Thyroid gland (tissue), 4 donors: ENCODE results near the gene ROBO2.

Experiments used
- CTCF ChIP-seq, 6 experiments: fragments of 200-600 bp in 3 of 6; fragments of 450-650 bp in 3 of 6; sonication (generic) in 3 of 6; IDR thresholded peaks; one replicate each; pipeline ENCODE4 v1.5.1; 2016 to 2019; ENCODE audit warnings: antibody characterized with exemption in 6 of 6, mild to moderate bottlenecking in 2 of 6, inconsistent platforms in 1 of 6, moderate library complexity in 1 of 6
- POLR2A ChIP-seq, 2 donors: fragments of 450-650 bp; IDR thresholded peaks; one replicate each; pipeline ENCODE4 v1.6.1; 2017; ENCODE audit warnings: antibody characterized with exemption in 2 of 2, mild to moderate bottlenecking in 2 of 2, moderate library complexity in 1 of 2

DNA sequence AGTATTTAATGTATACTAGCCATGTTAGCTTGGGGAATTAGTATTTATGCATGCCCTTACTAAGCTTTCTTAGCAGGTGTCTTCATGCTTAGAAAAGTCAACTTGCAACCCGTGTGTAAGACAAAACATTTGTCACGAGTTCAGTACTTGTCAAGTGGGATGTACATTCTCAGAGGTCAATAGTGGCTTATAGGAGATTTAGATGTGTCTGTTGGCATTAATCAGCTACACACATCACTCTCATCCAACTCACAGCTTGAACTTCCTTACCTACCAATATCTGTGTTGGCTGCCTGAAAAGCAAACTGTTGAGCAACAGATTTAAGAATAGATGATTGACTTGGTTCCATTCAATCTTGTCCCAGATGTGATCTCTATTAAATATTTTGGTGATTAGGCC is 109.5 kb downstream of the ROBO2 start:
- TF ChIP-seq CTCF (IDR thresholded peaks at IDR 0.05) (no peak), POLR2A (IDR thresholded peaks at IDR 0.05) (no peak)
